ENCODE measurements around the gene IPCEF1.

- TF ChIP-seq CTCF (conservative IDR thresholded peaks at IDR 0.05), result no peak
- TF ChIP-seq ZFX (IDR thresholded peaks at IDR 0.05), result no peak
These were observed 3.6 kb downstream of the IPCEF1 start for GRCh38 chr6:154352898-154353585.
